GM19240 (cell line): ENCODE data around the gene NKX2-1.
"Not testable (repeated sequence)": the region's sequence is repeated elsewhere in the genome, so short reads cannot be mapped to it uniquely, and the experiment has no call there.

Source experiments
- DNase-seq: peaks from one replicate; pipeline ENCODE4 v3.0.0; 2011; ENCODE audit warnings: low spot score; ENCODE audit not compliant: insufficient read length

The NKX2-1 gene

GRCh38 chr14:36519431-36520321 is at the start of gene NKX2-1:
TSS of gene NKX2-1 (minus strand) at chr14:36520232. CDS start at chr14:36520129, 103 bp downstream.
- no peak for DNase-seq

DNA sequence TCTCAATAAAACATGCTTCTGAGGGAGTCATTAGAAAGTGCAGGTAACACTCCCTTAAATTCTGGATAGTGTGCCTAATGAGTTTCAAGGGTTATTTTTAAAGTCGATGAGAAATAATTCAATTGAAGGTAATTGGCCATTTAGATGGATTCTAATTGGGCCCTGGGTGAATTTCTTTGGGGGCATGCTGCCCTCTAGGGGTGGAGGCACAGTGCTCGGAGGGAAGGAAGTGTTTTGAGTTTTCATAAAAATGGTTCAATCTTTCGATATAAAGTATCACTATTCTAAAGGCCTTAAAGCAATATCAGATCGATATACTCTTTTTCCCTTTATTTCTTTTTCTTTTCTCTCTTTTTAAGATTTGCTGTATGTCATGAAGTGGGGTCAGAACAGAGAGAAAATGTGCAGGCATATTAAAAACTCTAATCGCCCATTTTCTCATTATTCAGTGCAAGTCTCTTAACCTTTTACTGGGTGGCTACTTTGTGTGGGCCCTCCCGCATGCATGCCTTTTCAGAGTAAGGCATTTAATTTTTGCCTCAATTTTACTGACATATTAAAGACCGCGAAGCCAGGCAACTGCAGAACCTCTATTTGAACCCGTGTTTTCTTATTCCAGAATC is 36.9 kb upstream of the NKX2-1 start:
- no peak for DNase-seq

DNA sequence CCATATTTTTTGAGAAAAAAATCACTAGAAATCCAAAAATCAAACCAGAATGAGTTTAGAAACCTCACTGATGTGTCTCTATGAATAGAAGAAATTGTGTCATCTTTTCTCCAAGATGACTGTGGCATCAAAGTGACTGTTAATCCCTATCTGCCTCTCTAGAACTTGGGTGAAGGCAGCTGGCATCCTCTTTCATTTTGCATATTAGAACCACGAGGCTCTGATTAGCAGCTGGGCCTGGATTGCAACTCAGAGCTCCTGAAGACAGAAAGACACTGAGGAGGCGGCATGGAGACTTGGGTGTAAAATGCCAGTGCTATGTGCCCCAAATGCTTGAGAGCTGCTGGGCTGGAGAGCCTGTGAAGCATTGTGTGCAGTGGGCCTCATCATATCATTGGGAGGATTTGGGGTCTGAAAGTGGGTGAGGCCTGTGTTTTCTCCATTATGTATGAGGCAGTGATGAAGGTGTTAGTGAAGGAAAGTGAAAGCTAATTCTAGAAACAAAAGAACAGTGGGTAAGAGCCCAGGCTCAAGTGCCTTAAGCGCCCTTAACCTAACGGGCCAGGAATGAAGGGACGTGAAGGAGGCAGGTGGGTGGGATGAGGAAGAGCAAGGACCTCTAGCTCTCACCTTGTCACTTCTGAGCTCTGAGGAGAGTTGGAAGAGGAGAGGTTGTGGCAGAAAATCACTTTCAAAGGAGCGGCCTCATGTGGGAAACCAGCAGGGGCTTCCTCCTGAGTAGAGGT is 36.1 kb upstream of the NKX2-1 start:
- no peak for DNase-seq

GRCh38 chr14:36553656-36554260 is 33.7 kb upstream of the NKX2-1 start:
- DNase-seq = no peak

- DNase-seq = no peak
Measured at GRCh38 chr14:36550899-36551298, 30.9 kb upstream of the NKX2-1 start.

DNA sequence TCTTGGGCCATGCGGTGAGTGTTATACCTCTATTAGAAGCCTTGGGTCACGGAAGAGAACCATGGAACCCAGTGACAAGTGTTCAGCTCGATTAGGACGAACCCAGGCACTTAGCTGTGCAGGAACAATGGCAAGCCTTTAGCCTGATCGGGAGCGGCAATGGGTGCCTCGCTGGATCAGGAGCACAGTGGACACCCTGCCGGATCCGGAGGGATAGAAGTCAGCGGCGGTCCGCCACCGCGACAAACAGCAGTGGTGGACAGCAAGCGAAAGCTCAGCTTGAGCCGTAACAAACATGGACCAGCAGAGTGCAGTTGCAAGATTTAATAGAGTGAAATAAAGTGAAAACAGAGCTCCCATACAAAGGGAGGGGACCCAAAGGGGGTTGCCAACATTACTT is 24.2 kb upstream of the NKX2-1 start:
- DNase-seq = not testable (repeated sequence)

- DNase-seq = no peak
Measured at GRCh38 chr14:36538051-36538450, 18.0 kb upstream of the NKX2-1 start.

DNA sequence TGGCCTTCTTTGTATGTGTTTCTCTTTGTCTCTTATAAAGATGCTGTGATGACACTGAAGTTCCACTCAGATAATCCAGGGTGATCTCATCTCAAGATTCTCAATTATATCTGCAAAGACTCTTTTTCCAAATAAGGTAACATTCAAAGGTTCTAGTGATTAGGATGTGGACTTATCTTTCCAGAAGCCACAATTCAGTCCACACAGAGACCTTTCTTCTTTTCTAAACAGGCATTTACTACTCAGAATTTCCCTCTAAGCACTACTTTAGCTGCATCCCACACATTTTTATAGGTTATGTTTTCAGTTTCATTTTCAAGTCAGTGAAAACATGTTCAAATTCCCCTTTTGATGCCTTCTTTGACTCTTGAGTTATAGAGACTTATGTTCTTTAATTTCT is 9.0 kb upstream of the NKX2-1 start:
- DNase-seq = no peak

DNA sequence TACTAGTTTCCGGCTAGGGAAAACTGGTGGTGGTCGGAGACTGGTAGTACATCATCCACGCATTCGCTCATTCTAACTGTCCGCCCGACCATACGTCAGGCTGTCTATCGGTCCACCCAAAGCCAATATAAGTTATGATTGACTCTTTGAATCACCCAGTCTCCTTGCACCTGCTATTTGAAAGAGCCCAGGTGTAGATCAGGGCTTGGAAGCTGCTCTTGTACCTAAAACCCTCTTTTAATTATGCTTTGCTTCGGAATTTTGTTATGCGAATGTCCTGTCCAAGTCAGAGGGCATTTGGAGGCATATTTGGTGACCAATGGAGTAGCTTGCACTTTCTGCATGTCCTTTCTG is 5.7 kb upstream of the NKX2-1 start:
- no peak for DNase-seq

- DNase-seq = no peak
Measured at GRCh38 chr14:36524874-36525745, 5.1 kb upstream of the NKX2-1 start.

DNA sequence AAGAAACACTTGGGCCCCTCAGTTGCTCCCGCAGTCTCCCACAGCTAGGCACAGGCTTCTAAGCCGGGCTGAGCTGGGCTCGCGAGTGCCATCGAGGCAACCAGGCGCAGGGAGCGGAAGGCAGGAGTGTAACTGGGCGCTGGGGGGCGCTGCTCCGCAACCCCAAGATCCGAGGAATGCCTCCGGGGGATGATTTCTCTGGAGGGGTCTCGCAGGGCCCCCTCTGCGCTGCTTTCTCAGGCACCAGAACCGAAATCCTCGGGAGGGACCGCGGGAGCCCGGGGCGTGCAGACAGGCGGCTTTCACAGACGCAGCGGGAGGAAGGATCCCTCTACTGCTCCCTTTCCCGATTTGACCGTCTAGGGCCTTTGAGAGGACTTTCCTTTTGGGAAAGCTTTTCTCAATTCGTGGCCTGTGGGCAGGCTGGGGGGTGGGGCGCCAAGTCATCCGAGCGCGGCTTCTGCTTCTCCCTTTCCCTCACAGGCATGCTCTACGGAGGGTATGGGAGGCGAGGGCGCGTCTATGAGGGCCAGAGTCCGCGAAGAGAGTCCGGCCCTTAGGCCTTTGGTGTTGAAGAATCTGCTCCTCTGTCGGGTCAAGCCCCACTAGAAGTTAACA is 4.3 kb upstream of the NKX2-1 start:
- DNase-seq = no peak

- no peak for DNase-seq
Measured at GRCh38 chr14:36522972-36523715, 3.1 kb upstream of the NKX2-1 start.

DNA sequence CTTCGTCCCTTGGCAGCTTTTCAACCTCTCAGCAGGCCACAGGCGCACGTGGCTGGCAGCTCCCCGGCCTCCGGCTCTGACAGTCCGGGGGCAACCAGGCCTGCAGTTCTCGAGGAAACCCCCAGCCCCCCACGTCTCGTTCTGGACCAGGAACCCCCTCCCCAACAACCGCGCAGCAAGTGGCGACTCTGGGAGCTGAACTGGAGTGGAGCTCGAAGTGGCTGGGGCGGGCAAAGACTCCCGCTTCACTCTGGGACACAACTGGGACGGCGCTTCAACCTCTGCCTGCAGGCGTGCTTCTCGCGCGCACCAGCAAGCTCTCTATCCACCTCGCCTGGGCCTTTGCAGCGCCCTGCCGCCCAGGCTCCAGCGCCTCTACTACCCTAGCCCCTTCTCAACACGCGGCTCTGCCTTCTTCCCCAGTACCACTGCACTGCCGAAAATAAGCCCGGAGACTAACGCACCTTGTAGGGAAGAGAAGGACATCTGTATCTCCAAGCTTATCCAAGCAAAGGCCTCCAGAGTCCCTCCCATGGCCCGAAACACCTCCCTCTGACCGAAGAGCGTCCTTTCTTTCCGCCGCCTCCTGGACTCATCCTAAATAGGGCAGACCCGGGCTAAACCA is 2.4 kb upstream of the NKX2-1 start:
- no peak for DNase-seq

DNA sequence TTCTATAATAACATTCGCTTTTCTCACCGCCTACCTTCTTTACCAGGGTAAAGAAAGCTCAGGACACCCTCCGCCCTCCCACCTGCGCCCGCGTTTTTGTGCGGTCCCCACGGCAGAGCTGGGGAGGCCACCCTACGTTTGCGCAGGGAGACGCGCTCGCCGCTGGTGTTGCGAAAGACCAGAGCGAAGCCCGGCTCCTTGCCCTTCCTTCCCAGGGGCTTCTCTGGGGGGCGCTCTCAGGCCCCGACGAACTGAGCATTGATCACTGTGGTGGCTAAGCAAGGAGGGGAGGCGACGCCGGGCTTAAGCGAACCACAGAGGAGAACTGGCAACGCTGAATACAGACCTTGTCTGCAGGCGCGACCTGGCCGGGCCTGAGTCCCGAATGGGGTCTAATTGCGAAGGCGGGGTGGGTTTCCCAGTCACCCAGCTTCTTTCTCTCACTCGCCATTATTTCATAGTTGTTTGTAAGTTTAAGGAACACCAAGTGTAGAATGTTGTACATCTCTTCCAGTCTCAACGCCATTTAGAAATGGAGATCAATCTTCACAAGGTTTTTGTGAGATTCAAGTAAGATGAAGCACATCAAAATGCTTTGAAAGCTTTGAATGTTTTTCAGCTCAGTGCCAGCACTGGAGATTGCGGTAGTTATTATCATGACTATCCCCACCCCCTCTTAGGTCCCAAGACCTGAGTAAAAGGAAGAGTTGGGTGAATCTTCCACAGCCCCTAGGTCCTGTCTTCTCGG is 1.7 kb upstream of the NKX2-1 start:
- DNase-seq = no peak

- no peak for DNase-seq
Measured at GRCh38 chr14:36520601-36521525, 831 bp upstream of the NKX2-1 start.

GRCh38 chr14:36518586-36519430 is 1.2 kb downstream of the NKX2-1 start:
- no peak for DNase-seq
